ENCODE measurements around the gene SART1. TPM values are rescaled to one million over a fixed set of nuclear protein-coding genes. Genes with fewer than 3 reads are reported as not detected.

Gene SART1
- total and polyA plus RNA-seq, 10 donors: 26.6 to 117 (median 61.9) TPM

GRCh38 chr11:66006134-66006890 lies 44.8 kb downstream of the SART1 start:
- no peak overlapping the region for H3K27ac ChIP-seq
- 87 to 93% (median 92%) methylated on average over 13 of the region's 13 CpGs for WGBS, 5 donors

GRCh38 chr11:66006891-66007176 lies 45.3 kb downstream of the SART1 start:
- no peak for DNase-seq
- Histone ChIP-seq H3K4me3 (no peak overlapping the region), H3K4me1 (peaks cover 10 to 20% (median 15%) of the 10 kb centered on the region in 6 donors), H3K27ac (peak overlapping the region in 1 of 8 donors; percentile 1), H3K36me3 (peaks cover 0 to 32% (median 21%) of the 10 kb centered on the region in 6 donors), H3K27me3 (replicated peaks in 1 of 7) (peaks cover 3 to 14% (median 6%) of the 10 kb centered on the region in 7 donors), H3K9me3 (no peaks in the 10 kb centered on the region)
- TF ChIP-seq POLR2AphosphoS5 (IDR thresholded peaks at IDR 0.05): no peak
- TF ChIP-seq CTCF (IDR thresholded peaks at IDR 0.05 in 8 of 11, conservative IDR thresholded peaks at IDR 0.05 in 3 of 11): no peak
- TF ChIP-seq POLR2A (IDR thresholded peaks at IDR 0.05): no peak
- WGBS, 5 donors: 86 to 93% (median 90%) methylated on average over 4 of the region's 4 CpGs; no CpG with 5 or more reads in 1 of the 5 donors
- intact Hi-C loops (cut with DNase I; ENCODE audit: low total_unique reads): no loop called here

More at GRCh38 chr11:66006134-66006890, 44.8 kb downstream of the SART1 start:
- TF ChIP-seq POLR2AphosphoS5 (IDR thresholded peaks at IDR 0.05) (peak in 1 of 3 donors; percentile 51), POLR2A (IDR thresholded peaks at IDR 0.05) (no peak)
- intact Hi-C loops (cut with DNase I; ENCODE audit: low total_unique reads): no loop called here
- DNase-seq: no peak
- Histone ChIP-seq H3K4me1 (peaks cover 8 to 20% (median 12%) of the 10 kb centered on the region in 6 donors), H3K9me3 (no peaks in the 10 kb centered on the region), H3K36me3 (peaks cover 0 to 32% (median 21%) of the 10 kb centered on the region in 6 donors), H3K4me3 (no peak overlapping the region), H3K27me3 (replicated peaks in 1 of 7) (peaks cover 0 to 9% (median under 1%) of the 10 kb centered on the region in 7 donors)

- intact Hi-C loops (cut with DNase I; ENCODE audit: low total_unique reads): no loop called here
- H3K27ac ChIP-seq: peak overlapping the region in 1 of 8 donors; percentile 1
Observed at GRCh38 chr11:66007201-66007634, 45.7 kb downstream of the SART1 start.

GRCh38 chr11:66008095-66008467 lies 46.5 kb downstream of the SART1 start:
- intact Hi-C loops (cut with DNase I; ENCODE audit: low total_unique reads): no loop called here
- TF ChIP-seq CTCF (IDR thresholded peaks at IDR 0.05 in 8 of 11, conservative IDR thresholded peaks at IDR 0.05 in 3 of 11): no peak
- TF ChIP-seq POLR2AphosphoS5 (IDR thresholded peaks at IDR 0.05): no peak
- no peak for TF ChIP-seq POLR2A (IDR thresholded peaks at IDR 0.05)
- peaks cover 6 to 27% (median 17%) of the 10 kb centered on the region in 7 donors for H3K27me3 ChIP-seq (replicated peaks in 1 of 7)
- H3K4me3 ChIP-seq: no peak overlapping the region
- no peaks in the 10 kb centered on the region for H3K9me3 ChIP-seq
- DNase-seq: no peak
- no peak overlapping the region for H3K27ac ChIP-seq
- H3K4me1 ChIP-seq: peaks cover 9 to 27% (median 17%) of the 10 kb centered on the region in 6 donors
- peaks cover 0 to 32% (median 21%) of the 10 kb centered on the region in 6 donors for H3K36me3 ChIP-seq
- 72 to 97% (median 94%) methylated on average over 2 of the region's 2 CpGs for whole genome bisulfite sequencing, 5 donors

More at GRCh38 chr11:66007201-66007634, 45.7 kb downstream of the SART1 start:
- Histone ChIP-seq H3K4me3 (no peak overlapping the region), H3K36me3 (peaks cover 0 to 32% (median 21%) of the 10 kb centered on the region in 6 donors), H3K27me3 (replicated peaks in 1 of 7) (peaks cover 3 to 18% (median 10%) of the 10 kb centered on the region in 7 donors), H3K9me3 (no peaks in the 10 kb centered on the region), H3K4me1 (peaks cover 12 to 24% (median 18%) of the 10 kb centered on the region in 6 donors)
- no peak for DNase-seq
- no peak for TF ChIP-seq POLR2AphosphoS5 (IDR thresholded peaks at IDR 0.05)
- no peak for TF ChIP-seq POLR2A (IDR thresholded peaks at IDR 0.05)
- no peak for TF ChIP-seq CTCF (IDR thresholded peaks at IDR 0.05 in 8 of 11, conservative IDR thresholded peaks at IDR 0.05 in 3 of 11)
- 63 to 79% (median 65%) methylated on average over 4 to 5 of the region's 5 CpGs for WGBS, 5 donors

Measured in spleen (tissue), 11 donors.